ENCODE results near the gene FSD2. TPM values are rescaled to one million over a fixed set of nuclear protein-coding genes. Genes with fewer than 3 reads are reported as not detected.

Gene FSD2
- total and polyA plus RNA-seq, 2 experiments from 2014 or later, result 0.18 TPM; not detected in 1

DNA sequence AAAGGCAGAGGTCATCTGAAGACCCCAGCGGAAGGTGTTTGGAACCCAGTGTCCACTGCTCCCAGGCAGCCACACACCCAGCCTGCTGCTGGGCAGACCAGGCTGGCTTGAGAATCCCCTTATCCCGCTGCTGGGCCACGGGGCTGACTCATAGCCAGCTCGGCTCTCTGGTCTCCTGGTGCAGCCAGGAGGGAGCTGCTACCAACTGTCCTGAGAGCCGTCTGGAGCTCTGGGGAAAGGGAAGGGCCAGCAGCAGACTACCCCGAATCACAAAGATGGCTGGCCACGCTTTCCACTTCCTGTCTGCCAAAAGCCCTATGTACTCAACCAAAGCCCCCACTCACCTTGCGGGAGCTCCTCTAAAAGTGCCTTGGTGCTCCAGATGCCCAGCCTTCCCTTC, 41.8 kb upstream of the FSD2 start:
- H3K4me2 ChIP-seq, result no peak overlapping the region

DNA sequence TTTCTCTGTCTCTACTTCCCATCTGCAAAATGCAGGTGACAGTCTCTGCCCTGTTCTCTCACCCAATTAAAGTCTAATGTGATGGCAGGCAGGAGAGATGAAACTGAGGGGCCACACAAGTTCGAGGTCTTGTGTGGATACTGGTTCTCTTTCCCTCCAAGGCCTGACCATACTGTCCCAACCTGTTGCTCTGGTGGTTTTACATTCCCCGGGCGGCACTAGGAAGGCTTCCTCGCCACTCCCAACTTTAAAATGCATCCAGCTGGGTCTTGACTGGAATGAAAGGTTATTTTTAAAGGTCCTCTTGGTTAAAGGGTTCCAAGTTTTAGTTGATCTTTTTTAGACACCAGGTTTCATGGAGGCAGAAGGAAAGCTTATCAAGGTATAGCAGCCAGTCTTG, 40.8 kb upstream of the FSD2 start:
- Mint-ChIP-seq H3K27ac (no peak overlapping the region), H3K9me3 (no peaks in the 10 kb centered on the region; the same call in 2 of the 3 replicates), H3K4me3 (no peak overlapping the region), H3K27me3 (ENCODE audit: insufficient read depth, low read depth, poor library complexity) (peaks cover 13% of the 10 kb centered on the region), H3K4me1 (peaks cover 15% of the 10 kb centered on the region), H3K36me3 (ENCODE audit: low read depth) (no peaks in the 10 kb centered on the region)
- Histone ChIP-seq H2AFZ (no peak overlapping the region), H3K4me2 (no peak overlapping the region), H3F3A (replicated peaks; ENCODE audit: low read depth) (no peaks in the 10 kb centered on the region), H4K20me1 (replicated peaks; ENCODE audit: insufficient read depth) (no peaks in the 10 kb centered on the region), H3K27me3 (ENCODE audit: insufficient read depth) (no peaks in the 10 kb centered on the region), H3K79me2 (replicated peaks; ENCODE audit: insufficient read depth) (no peaks in the 10 kb centered on the region), H3K27ac (ENCODE audit: low read depth) (no peak overlapping the region), H3K9me2 (ENCODE audit: insufficient read depth) (no peaks in the 10 kb centered on the region), H3K4me3 (no peak overlapping the region), H3K36me3 (ENCODE audit: insufficient read depth) (no peaks in the 10 kb centered on the region), H3K4me1 (ENCODE audit: insufficient read depth) (peaks cover 7% of the 10 kb centered on the region)
- no peak for ATAC-seq
- no peak for DNase-seq (ENCODE audit: low spot score)
- TF ChIP-seq EZH2phosphoT487 (IDR thresholded peaks at IDR 0.05; ENCODE audit: unreplicated experiment) (no peak), ETS1 (IDR thresholded peaks at IDR 0.05) (no peak), CREB1 (CRISPR knock-in tag; IDR thresholded peaks at IDR 0.05; ENCODE audit: low read depth) (no peak), POLR2AphosphoS5 (IDR thresholded peaks at IDR 0.05; ENCODE audit: low read depth) (no peak), ZNF114 (CRISPR knock-in tag; IDR thresholded peaks at IDR 0.05) (no peak)

More for the DNA sequence above, 41.8 kb upstream of the FSD2 start:
- Mint-ChIP-seq H3K27me3 (ENCODE audit: insufficient read depth, low read depth, poor library complexity) (peaks cover 15% of the 10 kb centered on the region), H3K9me3 (no peaks in the 10 kb centered on the region; the same call in 2 of the 3 replicates), H3K4me3 (no peak overlapping the region), H3K36me3 (ENCODE audit: low read depth) (no peaks in the 10 kb centered on the region), H3K27ac (no peak overlapping the region), H3K4me1 (peaks cover 15% of the 10 kb centered on the region)
- no peak overlapping the region for H2AFZ ChIP-seq
- no peaks in the 10 kb centered on the region for H3K9me2 ChIP-seq (ENCODE audit: insufficient read depth)
- no peak overlapping the region for H3K4me3 ChIP-seq
- DNase-seq (ENCODE audit: low spot score) (no peak), ATAC-seq (no peak)
- H3F3A ChIP-seq (replicated peaks; ENCODE audit: low read depth), result no peaks in the 10 kb centered on the region
- no peaks in the 10 kb centered on the region for H4K20me1 ChIP-seq (replicated peaks; ENCODE audit: insufficient read depth)
- no peak overlapping the region for H3K27ac ChIP-seq (ENCODE audit: low read depth)
- no peaks in the 10 kb centered on the region for H3K79me2 ChIP-seq (replicated peaks; ENCODE audit: insufficient read depth)
- H3K4me1 ChIP-seq (ENCODE audit: insufficient read depth), result peaks cover 7% of the 10 kb centered on the region
- no peaks in the 10 kb centered on the region for H3K36me3 ChIP-seq (ENCODE audit: insufficient read depth)
- H3K27me3 ChIP-seq (ENCODE audit: insufficient read depth), result no peaks in the 10 kb centered on the region
- TF ChIP-seq JUNB (IDR thresholded peaks at IDR 0.05; ENCODE audit: unreplicated experiment), result no peak
- TF ChIP-seq CREB1 (CRISPR knock-in tag; IDR thresholded peaks at IDR 0.05; ENCODE audit: low read depth), result no peak
- no peak for TF ChIP-seq ETS1 (IDR thresholded peaks at IDR 0.05)
- TF ChIP-seq ZNF331 (CRISPR knock-in tag; IDR thresholded peaks at IDR 0.05; ENCODE audit: low read depth), result no peak
- no peak for TF ChIP-seq ZNF114 (CRISPR knock-in tag; IDR thresholded peaks at IDR 0.05)
- no peak for TF ChIP-seq NANOG (IDR thresholded peaks at IDR 0.05; ENCODE audit: borderline replicate concordance)
- no peak for TF ChIP-seq STAT1 (IDR thresholded peaks at IDR 0.05; ENCODE audit: unreplicated experiment)
- no peak for TF ChIP-seq EZH2phosphoT487 (IDR thresholded peaks at IDR 0.05; ENCODE audit: unreplicated experiment)
- TF ChIP-seq EZH2 (IDR thresholded peaks at IDR 0.05; ENCODE audit: low read depth, unreplicated experiment), result no peak

Data from GM23338 (cell line).